Neural progenitor cell (in vitro differentiated cells): ENCODE results near the gene PTPRN2.

Experiments
- EZH2 ChIP-seq: fragments of 200-600 bp; sonication (generic); IDR thresholded peaks from 2 replicates; pipeline ENCODE4 v1.6.1; 2017; ENCODE audit warnings: antibody characterized with exemption, mild to moderate bottlenecking, moderate library complexity
- TF ChIP-seq, protein P1 (sequence below): fragments of 200-600 bp; sonication (generic); IDR thresholded peaks from 2 replicates; pipeline ENCODE4 v1.5.1; 2017; ENCODE audit warnings: antibody characterized with exemption, mild to moderate bottlenecking

DNA sequence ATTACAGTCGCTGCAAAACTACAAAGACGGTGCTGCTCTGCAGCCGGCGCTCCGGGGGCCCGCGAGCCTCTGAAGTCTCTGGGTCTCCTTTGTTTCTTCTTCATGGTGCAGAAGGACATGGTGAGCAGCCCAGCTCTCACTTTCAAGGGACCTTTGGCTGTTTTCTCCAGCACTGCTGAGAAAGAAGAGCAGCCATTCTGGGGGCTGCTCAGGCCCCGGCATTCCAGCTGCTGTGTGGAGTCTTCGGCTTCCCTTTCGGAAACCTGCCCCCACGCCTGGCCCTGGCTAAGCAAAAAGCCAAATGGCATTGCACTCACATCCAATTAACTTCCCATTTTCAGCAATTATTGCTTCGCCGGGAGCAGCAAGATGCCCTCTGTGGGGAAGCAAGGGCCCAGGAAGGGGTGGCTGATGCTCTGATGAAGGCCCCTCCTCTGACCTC is 555.7 kb downstream of the PTPRN2 start:
- TF ChIP-seq, protein P1, sequence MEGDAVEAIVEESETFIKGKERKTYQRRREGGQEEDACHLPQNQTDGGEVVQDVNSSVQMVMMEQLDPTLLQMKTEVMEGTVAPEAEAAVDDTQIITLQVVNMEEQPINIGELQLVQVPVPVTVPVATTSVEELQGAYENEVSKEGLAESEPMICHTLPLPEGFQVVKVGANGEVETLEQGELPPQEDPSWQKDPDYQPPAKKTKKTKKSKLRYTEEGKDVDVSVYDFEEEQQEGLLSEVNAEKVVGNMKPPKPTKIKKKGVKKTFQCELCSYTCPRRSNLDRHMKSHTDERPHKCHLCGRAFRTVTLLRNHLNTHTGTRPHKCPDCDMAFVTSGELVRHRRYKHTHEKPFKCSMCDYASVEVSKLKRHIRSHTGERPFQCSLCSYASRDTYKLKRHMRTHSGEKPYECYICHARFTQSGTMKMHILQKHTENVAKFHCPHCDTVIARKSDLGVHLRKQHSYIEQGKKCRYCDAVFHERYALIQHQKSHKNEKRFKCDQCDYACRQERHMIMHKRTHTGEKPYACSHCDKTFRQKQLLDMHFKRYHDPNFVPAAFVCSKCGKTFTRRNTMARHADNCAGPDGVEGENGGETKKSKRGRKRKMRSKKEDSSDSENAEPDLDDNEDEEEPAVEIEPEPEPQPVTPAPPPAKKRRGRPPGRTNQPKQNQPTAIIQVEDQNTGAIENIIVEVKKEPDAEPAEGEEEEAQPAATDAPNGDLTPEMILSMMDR = no peak
- no peak for TF ChIP-seq EZH2
